ENCODE data around the gene GAA. TPM values are rescaled to one million over a fixed set of nuclear protein-coding genes. Genes with fewer than 3 reads are reported as not detected.
"Not testable (repeated sequence)": the region's sequence is repeated elsewhere in the genome, so short reads cannot be mapped to it uniquely, and the experiment has no call there.

Gene GAA
- total RNA-seq, 2 donors from 2014 or later, result 34.2 to 36.3 TPM

GRCh38 chr17:80072410-80072809 lies 29.0 kb upstream of the GAA start:
- Mint-ChIP-seq H3K27ac (no peak overlapping the region), H3K9me3 (no peaks in the 10 kb centered on the region), H3K36me3 (no peaks in the 10 kb centered on the region)
- DNase-seq (ENCODE audit: low spot score in 2 of 2) (no peak), ATAC-seq (no peak)

GRCh38 chr17:80080081-80080480 lies 21.3 kb upstream of the GAA start:
- no peaks in the 10 kb centered on the region for H3K36me3 Mint-ChIP-seq
- H3K27ac Mint-ChIP-seq, result no peak overlapping the region
- DNase-seq (ENCODE audit: low spot score in 2 of 2) (no peak), ATAC-seq (no peak)
- no peaks in the 10 kb centered on the region for H3K9me3 Mint-ChIP-seq

- Mint-ChIP-seq H3K9me3 (no peaks in the 10 kb centered on the region), H3K36me3 (no peaks in the 10 kb centered on the region), H3K27ac (no peak overlapping the region)
- DNase-seq (ENCODE audit: low spot score in 2 of 2), result no peak
- no peak for ATAC-seq
Measured at GRCh38 chr17:80081596-80081995, 19.8 kb upstream of the GAA start.

GRCh38 chr17:80082403-80083135 lies 18.8 kb upstream of the GAA start:
- Mint-ChIP-seq H3K27ac (no peak overlapping the region), H3K36me3 (no peaks in the 10 kb centered on the region), H3K9me3 (no peaks in the 10 kb centered on the region)
- DNase-seq (ENCODE audit: low spot score in 2 of 2) (peak in 1 of 2 donors; percentile 67), ATAC-seq (peak; percentile 71 to 81)

GRCh38 chr17:80083136-80083661 lies 18.2 kb upstream of the GAA start:
- Mint-ChIP-seq H3K36me3 (no peaks in the 10 kb centered on the region), H3K9me3 (no peaks in the 10 kb centered on the region), H3K27ac (no peak overlapping the region)
- DNase-seq (ENCODE audit: low spot score in 2 of 2), result no peak
- ATAC-seq, result no peak

- Mint-ChIP-seq H3K9me3 (no peaks in the 10 kb centered on the region), H3K36me3 (no peaks in the 10 kb centered on the region), H3K27ac (no peak overlapping the region)
- DNase-seq (ENCODE audit: low spot score in 2 of 2) (no peak), ATAC-seq (no peak)
Measured at GRCh38 chr17:80084773-80085172, 16.6 kb upstream of the GAA start.

- H3K9me3 Mint-ChIP-seq, result no peaks in the 10 kb centered on the region
- DNase-seq (ENCODE audit: low spot score in 2 of 2), result no peak
- H3K27ac Mint-ChIP-seq, result no peak overlapping the region
- H3K36me3 Mint-ChIP-seq, result no peaks in the 10 kb centered on the region
- no peak for ATAC-seq
Measured at GRCh38 chr17:80086081-80086480, 15.3 kb upstream of the GAA start.

- Mint-ChIP-seq H3K27ac (no peak overlapping the region), H3K36me3 (no peaks in the 10 kb centered on the region), H3K9me3 (no peaks in the 10 kb centered on the region)
- DNase-seq (ENCODE audit: low spot score in 2 of 2), result no peak
- ATAC-seq, result no peak
Measured at GRCh38 chr17:80086616-80087015, 14.8 kb upstream of the GAA start.

GRCh38 chr17:80087346-80088265 lies 13.8 kb upstream of the GAA start:
- ATAC-seq (no peak), DNase-seq (ENCODE audit: low spot score in 2 of 2) (no peak)
- no peaks in the 10 kb centered on the region for H3K36me3 Mint-ChIP-seq
- peak overlapping the region in 1 of 2 donors; percentile 33 for H3K27ac Mint-ChIP-seq
- H3K9me3 Mint-ChIP-seq, result no peaks in the 10 kb centered on the region

GRCh38 chr17:80089762-80090161 lies 11.6 kb upstream of the GAA start:
- DNase-seq (ENCODE audit: low spot score in 2 of 2) (no peak), ATAC-seq (no peak)
- H3K27ac Mint-ChIP-seq, result no peak overlapping the region
- H3K36me3 Mint-ChIP-seq, result no peaks in the 10 kb centered on the region
- no peaks in the 10 kb centered on the region for H3K9me3 Mint-ChIP-seq

GRCh38 chr17:80090164-80090563 lies 11.2 kb upstream of the GAA start:
- not testable (repeated sequence) for H3K27ac Mint-ChIP-seq; DNase-seq (ENCODE audit: low spot score in 2 of 2); H3K36me3 Mint-ChIP-seq; ATAC-seq; H3K9me3 Mint-ChIP-seq

GRCh38 chr17:80091376-80091775 lies 10.0 kb upstream of the GAA start:
- H3K36me3 Mint-ChIP-seq, result no peaks in the 10 kb centered on the region
- no peak for ATAC-seq
- DNase-seq (ENCODE audit: low spot score in 2 of 2), result no peak
- H3K27ac Mint-ChIP-seq, result no peak overlapping the region
- H3K9me3 Mint-ChIP-seq, result no peaks in the 10 kb centered on the region

GRCh38 chr17:80092959-80093358 lies 8.4 kb upstream of the GAA start:
- no peaks in the 10 kb centered on the region for H3K36me3 Mint-ChIP-seq

GRCh38 chr17:80095038-80095843 lies 6.1 kb upstream of the GAA start:
- no peaks in the 10 kb centered on the region for H3K36me3 Mint-ChIP-seq

More at GRCh38 chr17:80092959-80093358, 8.4 kb upstream of the GAA start:
- H3K9me3 Mint-ChIP-seq, result no peaks in the 10 kb centered on the region
- no peak overlapping the region for H3K27ac Mint-ChIP-seq
- ATAC-seq (no peak), DNase-seq (ENCODE audit: low spot score in 2 of 2) (no peak)

GRCh38 chr17:80095844-80096475 lies 5.4 kb upstream of the GAA start:
- no peak overlapping the region for H3K27ac Mint-ChIP-seq
- ATAC-seq, result no peak
- H3K9me3 Mint-ChIP-seq, result no peaks in the 10 kb centered on the region
- DNase-seq (ENCODE audit: low spot score in 2 of 2), result no peak
- no peaks in the 10 kb centered on the region for H3K36me3 Mint-ChIP-seq

More at GRCh38 chr17:80095038-80095843, 6.1 kb upstream of the GAA start:
- Mint-ChIP-seq H3K27ac (peak overlapping the region in 1 of 2 donors; percentile 16), H3K9me3 (no peaks in the 10 kb centered on the region)
- no peak for ATAC-seq
- DNase-seq (ENCODE audit: low spot score in 2 of 2), result no peak

- H3K36me3 Mint-ChIP-seq, result no peaks in the 10 kb centered on the region
- no peak overlapping the region for H3K27ac Mint-ChIP-seq
- DNase-seq (ENCODE audit: low spot score in 2 of 2), result no peak
- no peaks in the 10 kb centered on the region for H3K9me3 Mint-ChIP-seq
- ATAC-seq, result no peak
Measured at GRCh38 chr17:80096561-80097021, 4.8 kb upstream of the GAA start.

Measured in activated naive CD4-positive, alpha-beta T cell treated with anti-CD3 and anti-CD28 coated beads, Interleukin-2, amount 50 U/mL, for 72 hours (primary cell).